ENCODE data around the gene ATP11A. TPM values are rescaled to one million over a fixed set of nuclear protein-coding genes. Genes with fewer than 3 reads are reported as not detected.

The ATP11A gene
- total RNA-seq, 5 donors from 2014 or later (not counting 1 experiment from before 2014, with no cell fraction given): 35.7 to 57.1 (median 48.5) TPM

DNA sequence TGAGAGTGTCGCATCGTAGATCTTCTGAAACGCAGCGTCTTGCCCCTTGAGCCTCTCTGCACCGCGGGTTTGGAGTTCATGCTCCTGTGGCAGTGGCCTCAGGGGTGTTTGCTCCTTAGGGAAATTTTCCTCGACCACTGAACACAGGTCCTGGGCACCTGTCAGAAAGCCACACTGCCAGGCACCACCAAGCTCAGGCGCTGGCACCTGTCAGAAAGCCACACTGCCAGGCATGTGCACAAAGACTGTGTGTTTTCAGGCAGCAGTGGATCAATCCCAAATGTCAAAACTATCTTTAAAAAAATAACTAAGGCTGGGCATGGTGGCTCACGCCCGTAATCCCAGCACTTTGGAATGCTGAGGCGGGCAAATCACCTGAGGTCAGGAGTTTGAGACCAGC, 87.1 kb downstream of the ATP11A start:
- no peak overlapping the region for H3K4me3 ChIP-seq (ENCODE audit: control insufficient read depth in 1 of 2, extremely low read depth in 1 of 2, low read length in 1 of 2)
- H3K9me3 ChIP-seq: no peaks in the 10 kb centered on the region
- Mint-ChIP-seq H3K27ac (no peak overlapping the region), H3K9me3 (no peaks in the 10 kb centered on the region), H3K36me3 (peaks cover 14% of the 10 kb centered on the region), H3K4me3 (no peak overlapping the region), H3K4me1 (peaks cover 5 to 29% (median 18%) of the 10 kb centered on the region in 3 donors), H3K27me3 (no peaks in the 10 kb centered on the region)
- no peak for DNase-seq
- ChIA-PET POLR2A (no interaction called here), CTCF (no interaction called here)
- no peak for ATAC-seq (replicated peaks in 1 of 4)
- H3K27ac ChIP-seq (ENCODE audit: low read length): no peak overlapping the region
- no peaks in the 10 kb centered on the region for H3K4me1 ChIP-seq (ENCODE audit: control insufficient read depth in 1 of 2, extremely low read depth in 1 of 2, insufficient read depth in 2 of 2, low read length in 2 of 2)
- peaks cover 0 to 3% of the 10 kb centered on the region in 2 donors for H3K36me3 ChIP-seq (ENCODE audit: control insufficient read depth in 2 of 2, extremely low read depth in 1 of 2, insufficient read depth in 1 of 2, low read length in 1 of 2)
- WGBS (ENCODE audit: insufficient coverage): 94% methylated on average over 11 of the region's 11 CpGs
- H3K27me3 ChIP-seq (replicated peaks in 1 of 2; ENCODE audit: control insufficient read depth in 2 of 2, extremely low read depth in 1 of 2, insufficient read depth in 2 of 2, low read length in 1 of 2): no peaks in the 10 kb centered on the region

DNA sequence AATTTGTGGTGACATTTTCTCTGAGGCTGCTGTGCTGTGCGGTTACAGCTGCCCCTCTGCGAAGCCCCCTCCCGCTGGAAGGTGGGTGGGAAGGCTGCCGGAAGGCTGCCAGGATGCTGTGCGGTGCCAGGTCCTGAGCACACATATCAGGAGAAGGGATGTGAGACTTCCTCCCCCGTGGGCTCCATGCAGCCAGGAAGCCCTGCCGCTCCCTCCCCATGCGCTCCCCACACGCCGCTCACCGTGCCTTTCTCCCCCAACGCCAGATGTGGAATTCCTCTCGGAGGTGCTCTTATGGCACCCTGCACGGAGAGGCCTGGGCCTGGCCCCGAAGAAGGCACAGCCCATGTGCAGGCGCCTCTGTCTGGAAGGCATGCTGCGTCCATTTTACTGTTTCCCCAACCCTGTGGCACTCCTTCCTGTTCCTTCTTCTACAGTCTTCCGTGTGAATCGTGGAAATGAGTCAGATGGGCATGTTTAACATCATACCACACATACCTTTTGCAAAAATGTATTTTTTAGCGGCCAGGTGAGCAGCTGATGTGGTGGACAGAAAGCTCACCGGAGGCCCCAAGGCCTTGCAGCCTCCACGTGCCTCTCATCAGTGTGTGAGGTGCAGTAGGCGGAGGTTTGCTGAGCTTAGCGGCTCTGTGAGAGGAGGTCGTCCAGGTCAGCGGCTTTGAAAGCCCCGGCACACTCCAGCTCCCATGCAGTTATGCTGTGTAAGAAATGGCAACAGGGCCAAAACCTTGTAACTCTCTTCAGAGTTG, 88.0 kb downstream of the ATP11A start:
- POLR2A ChIA-PET: no interaction called here
- 89% methylated on average over 22 of the region's 27 CpGs for WGBS (ENCODE audit: insufficient coverage)

GRCh38 chr13:112779856-112780604, 90.2 kb downstream of the ATP11A start:
- H3K4me3 Mint-ChIP-seq: no peak overlapping the region
- Histone ChIP-seq H3K27me3 (replicated peaks in 1 of 2; ENCODE audit: control insufficient read depth in 2 of 2, extremely low read depth in 1 of 2, insufficient read depth in 2 of 2, low read length in 1 of 2) (no peaks in the 10 kb centered on the region), H3K9me3 (no peaks in the 10 kb centered on the region), H3K27ac (ENCODE audit: low read length) (no peak overlapping the region), H3K4me1 (ENCODE audit: control insufficient read depth in 1 of 2, extremely low read depth in 1 of 2, insufficient read depth in 2 of 2, low read length in 2 of 2) (peaks cover 2% of the 10 kb centered on the region in 2 experiments), H3K4me3 (ENCODE audit: control insufficient read depth in 1 of 2, extremely low read depth in 1 of 2, low read length in 1 of 2) (no peak overlapping the region), H3K36me3 (ENCODE audit: control insufficient read depth in 2 of 2, extremely low read depth in 1 of 2, insufficient read depth in 1 of 2, low read length in 1 of 2) (peaks cover 0 to 6% of the 10 kb centered on the region in 2 donors)
- H3K9me3 Mint-ChIP-seq: no peaks in the 10 kb centered on the region
- CTCF ChIA-PET: no interaction called here
- H3K27me3 Mint-ChIP-seq: no peaks in the 10 kb centered on the region
- POLR2A ChIA-PET: no interaction called here
- WGBS (ENCODE audit: insufficient coverage): 91% methylated on average over 21 of the region's 23 CpGs
- no peak overlapping the region for H3K27ac Mint-ChIP-seq
- DNase-seq (no peak), ATAC-seq (replicated peaks in 1 of 4) (no peak)
- peaks cover 9% of the 10 kb centered on the region for H3K36me3 Mint-ChIP-seq
- H3K4me1 Mint-ChIP-seq: peaks cover 12 to 44% (median 21%) of the 10 kb centered on the region in 3 donors

More for the DNA sequence above, 88.0 kb downstream of the ATP11A start:
- peaks cover 11% of the 10 kb centered on the region for H3K36me3 Mint-ChIP-seq
- DNase-seq (no peak), ATAC-seq (replicated peaks in 1 of 4) (no peak)
- H3K4me1 ChIP-seq (ENCODE audit: control insufficient read depth in 1 of 2, extremely low read depth in 1 of 2, insufficient read depth in 2 of 2, low read length in 2 of 2): no peaks in the 10 kb centered on the region
- peaks cover 0 to 3% of the 10 kb centered on the region in 2 donors for H3K36me3 ChIP-seq (ENCODE audit: control insufficient read depth in 2 of 2, extremely low read depth in 1 of 2, insufficient read depth in 1 of 2, low read length in 1 of 2)
- H3K4me3 ChIP-seq (ENCODE audit: control insufficient read depth in 1 of 2, extremely low read depth in 1 of 2, low read length in 1 of 2): no peak overlapping the region
- CTCF ChIA-PET: interaction anchor here in 1 of 2 donors (0.6 kb wide), 1 partner anchor 27 kb away, joined by 3 read pairs; no protein-coding TSS in a partner anchor
- no peaks in the 10 kb centered on the region for H3K27me3 ChIP-seq (replicated peaks in 1 of 2; ENCODE audit: control insufficient read depth in 2 of 2, extremely low read depth in 1 of 2, insufficient read depth in 2 of 2, low read length in 1 of 2)
- H3K4me1 Mint-ChIP-seq: peaks cover 5 to 33% (median 20%) of the 10 kb centered on the region in 3 donors
- no peaks in the 10 kb centered on the region for H3K9me3 Mint-ChIP-seq
- H3K27me3 Mint-ChIP-seq: no peaks in the 10 kb centered on the region
- no peak overlapping the region for H3K27ac Mint-ChIP-seq
- H3K27ac ChIP-seq (ENCODE audit: low read length): no peak overlapping the region
- no peaks in the 10 kb centered on the region for H3K9me3 ChIP-seq
- no peak overlapping the region for H3K4me3 Mint-ChIP-seq

GRCh38 chr13:112781287-112781686, 91.4 kb downstream of the ATP11A start:
- POLR2A ChIA-PET: no interaction called here
- H3K27me3 ChIP-seq (replicated peaks in 1 of 2; ENCODE audit: control insufficient read depth in 2 of 2, extremely low read depth in 1 of 2, insufficient read depth in 2 of 2, low read length in 1 of 2): no peaks in the 10 kb centered on the region
- peaks cover 2% of the 10 kb centered on the region in 2 experiments for H3K4me1 ChIP-seq (ENCODE audit: control insufficient read depth in 1 of 2, extremely low read depth in 1 of 2, insufficient read depth in 2 of 2, low read length in 2 of 2)
- peaks cover 14% of the 10 kb centered on the region for H3K36me3 Mint-ChIP-seq
- peaks cover 0 to 10% of the 10 kb centered on the region in 2 donors for H3K36me3 ChIP-seq (ENCODE audit: control insufficient read depth in 2 of 2, extremely low read depth in 1 of 2, insufficient read depth in 1 of 2, low read length in 1 of 2)
- no peak overlapping the region for H3K27ac Mint-ChIP-seq
- H3K4me1 Mint-ChIP-seq: peaks cover 12 to 39% (median 19%) of the 10 kb centered on the region in 3 donors
- H3K27ac ChIP-seq (ENCODE audit: low read length): no peak overlapping the region
- no peaks in the 10 kb centered on the region for H3K9me3 ChIP-seq
- H3K27me3 Mint-ChIP-seq: no peaks in the 10 kb centered on the region
- no peak overlapping the region for H3K4me3 ChIP-seq (ENCODE audit: control insufficient read depth in 1 of 2, extremely low read depth in 1 of 2, low read length in 1 of 2)
- 94% methylated on average over 15 of the region's 18 CpGs for WGBS (ENCODE audit: insufficient coverage)
- CTCF ChIA-PET: no interaction called here
- DNase-seq: no peak
- ATAC-seq (replicated peaks in 1 of 4): no peak
- no peak overlapping the region for H3K4me3 Mint-ChIP-seq
- H3K9me3 Mint-ChIP-seq: no peaks in the 10 kb centered on the region

- Mint-ChIP-seq H3K36me3 (peaks cover 18% of the 10 kb centered on the region), H3K27ac (no peak overlapping the region), H3K4me1 (peaks cover 12 to 39% (median 19%) of the 10 kb centered on the region in 3 donors), H3K4me3 (no peak overlapping the region), H3K9me3 (no peaks in the 10 kb centered on the region), H3K27me3 (no peaks in the 10 kb centered on the region)
- H3K27me3 ChIP-seq (replicated peaks in 1 of 2; ENCODE audit: control insufficient read depth in 2 of 2, extremely low read depth in 1 of 2, insufficient read depth in 2 of 2, low read length in 1 of 2): no peaks in the 10 kb centered on the region
- ChIA-PET CTCF (no interaction called here), POLR2A (no interaction called here)
- H3K27ac ChIP-seq (ENCODE audit: low read length): no peak overlapping the region
- ATAC-seq (replicated peaks in 1 of 4) (no peak), DNase-seq (no peak)
- 92% methylated on average over 14 of the region's 19 CpGs for WGBS (ENCODE audit: insufficient coverage)
- peaks cover 2 to 10% of the 10 kb centered on the region in 2 donors for H3K36me3 ChIP-seq (ENCODE audit: control insufficient read depth in 2 of 2, extremely low read depth in 1 of 2, insufficient read depth in 1 of 2, low read length in 1 of 2)
- H3K4me1 ChIP-seq (ENCODE audit: control insufficient read depth in 1 of 2, extremely low read depth in 1 of 2, insufficient read depth in 2 of 2, low read length in 2 of 2): peaks cover 2% of the 10 kb centered on the region in 2 experiments
- no peaks in the 10 kb centered on the region for H3K9me3 ChIP-seq
- H3K4me3 ChIP-seq (ENCODE audit: control insufficient read depth in 1 of 2, extremely low read depth in 1 of 2, low read length in 1 of 2): no peak overlapping the region
Observed at GRCh38 chr13:112781881-112782361, 92.1 kb downstream of the ATP11A start.

DNA sequence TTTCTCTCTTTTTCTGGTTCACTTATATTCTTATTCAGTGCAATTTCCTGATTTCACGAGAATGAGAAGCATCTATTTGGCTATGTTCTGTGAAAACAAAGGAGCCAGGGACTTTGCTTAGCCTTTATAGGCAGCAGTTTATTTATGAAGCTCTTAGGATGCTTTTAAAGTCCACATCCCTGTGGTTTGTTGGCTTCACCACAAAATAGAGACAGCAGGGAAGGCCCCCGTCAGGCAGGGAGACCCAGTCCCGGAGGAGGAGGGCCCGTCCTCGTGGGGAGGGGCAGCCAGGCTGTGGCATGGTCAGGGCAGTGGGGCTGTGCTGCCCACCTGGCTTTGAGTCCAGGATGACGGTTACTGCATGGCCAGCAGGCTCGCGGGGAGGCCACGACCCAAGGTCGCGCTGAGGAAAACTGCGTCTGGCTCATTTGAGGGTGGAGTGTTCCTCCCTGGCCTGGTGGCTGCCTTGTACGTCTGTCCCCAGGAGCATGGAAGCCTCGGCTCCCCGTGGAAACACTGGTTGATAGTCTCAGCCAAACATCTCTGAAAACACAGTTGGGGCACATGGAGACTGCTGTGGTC, 92.7 kb downstream of the ATP11A start:
- H3K27ac Mint-ChIP-seq: no peak overlapping the region

More for the DNA sequence above, 92.7 kb downstream of the ATP11A start:
- Mint-ChIP-seq H3K27me3 (no peaks in the 10 kb centered on the region), H3K9me3 (no peaks in the 10 kb centered on the region), H3K4me3 (no peak overlapping the region), H3K4me1 (peaks cover 12 to 39% (median 19%) of the 10 kb centered on the region in 3 donors), H3K36me3 (peaks cover 19% of the 10 kb centered on the region)
- peaks cover 2 to 10% of the 10 kb centered on the region in 2 donors for H3K36me3 ChIP-seq (ENCODE audit: control insufficient read depth in 2 of 2, extremely low read depth in 1 of 2, insufficient read depth in 1 of 2, low read length in 1 of 2)
- H3K4me1 ChIP-seq (ENCODE audit: control insufficient read depth in 1 of 2, extremely low read depth in 1 of 2, insufficient read depth in 2 of 2, low read length in 2 of 2): peaks cover 2% of the 10 kb centered on the region in 2 experiments
- no peaks in the 10 kb centered on the region for H3K27me3 ChIP-seq (replicated peaks in 1 of 2; ENCODE audit: control insufficient read depth in 2 of 2, extremely low read depth in 1 of 2, insufficient read depth in 2 of 2, low read length in 1 of 2)
- POLR2A ChIA-PET: no interaction called here
- no peak overlapping the region for H3K4me3 ChIP-seq (ENCODE audit: control insufficient read depth in 1 of 2, extremely low read depth in 1 of 2, low read length in 1 of 2)
- DNase-seq (no peak), ATAC-seq (replicated peaks in 1 of 4) (no peak)
- CTCF ChIA-PET: no interaction called here
- H3K9me3 ChIP-seq: no peaks in the 10 kb centered on the region
- H3K27ac ChIP-seq (ENCODE audit: low read length): no peak overlapping the region
- WGBS (ENCODE audit: insufficient coverage): 91% methylated on average over 11 of the region's 15 CpGs

Data from T-cell (primary cell).